Measurements from ENCODE around the gene EPB41L4A.

EPB41L4A gene

GRCh38 chr5:112289465-112289864 lies 129.6 kb downstream of the EPB41L4A start:
- no peaks in the 10 kb centered on the region for H3K4me1 ChIP-seq (ENCODE audit: control insufficient read depth, insufficient read depth, low read length)
- H3K9me3 ChIP-seq (ENCODE audit: control insufficient read depth, insufficient read depth, low read depth, low read length), result no peaks in the 10 kb centered on the region
- no peak overlapping the region for H3K27ac ChIP-seq (ENCODE audit: extremely low read depth, low read depth, low read length)
- TF ChIP-seq SP2 (tag by site-specific recombination; IDR thresholded peaks at IDR 0.05), result no peak
- TF ChIP-seq, protein P1, sequence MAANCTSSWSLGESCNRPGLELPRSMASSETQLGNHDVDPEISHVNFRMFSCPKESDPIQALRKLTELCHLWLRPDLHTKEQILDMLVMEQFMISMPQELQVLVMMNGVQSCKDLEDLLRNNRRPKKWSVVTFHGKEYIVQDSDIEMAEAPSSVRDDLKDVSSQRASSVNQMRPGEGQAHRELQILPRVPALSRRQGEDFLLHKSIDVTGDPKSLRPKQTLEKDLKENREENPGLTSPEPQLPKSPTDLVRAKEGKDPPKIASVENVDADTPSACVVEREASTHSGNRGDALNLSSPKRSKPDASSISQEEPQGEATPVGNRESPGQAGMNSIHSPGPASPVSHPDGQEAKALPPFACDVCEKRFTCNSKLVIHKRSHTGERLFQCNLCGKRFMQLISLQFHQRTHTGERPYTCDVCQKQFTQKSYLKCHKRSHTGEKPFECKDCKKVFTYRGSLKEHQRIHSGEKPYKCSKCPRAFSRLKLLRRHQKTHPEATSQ (tag by site-specific recombination; IDR thresholded peaks at IDR 0.05), result no peak
- TF ChIP-seq ZNF169 (tag by site-specific recombination; IDR thresholded peaks at IDR 0.05), result no peak
- no peak for TF ChIP-seq ZNF433 (tag by site-specific recombination; IDR thresholded peaks at IDR 0.05; ENCODE audit: low read depth)
- TF ChIP-seq ZNF341 (tag by site-specific recombination; IDR thresholded peaks at IDR 0.05; ENCODE audit: low read depth), result no peak
- TF ChIP-seq ZNF37A (tag by site-specific recombination; IDR thresholded peaks at IDR 0.05), result no peak
- no peak for TF ChIP-seq ZBTB1 (tag by site-specific recombination; IDR thresholded peaks at IDR 0.05)
- no peak for TF ChIP-seq ZFHX2 (tag by site-specific recombination; conservative IDR thresholded peaks at IDR 0.05)
- no peak for TF ChIP-seq ZNF677 (tag by site-specific recombination; IDR thresholded peaks at IDR 0.05)
- no peak for TF ChIP-seq ZNF692 (tag by site-specific recombination; IDR thresholded peaks at IDR 0.05)
- no peak for TF ChIP-seq ZNF596 (tag by site-specific recombination; IDR thresholded peaks at IDR 0.05)
- TF ChIP-seq, protein P2, sequence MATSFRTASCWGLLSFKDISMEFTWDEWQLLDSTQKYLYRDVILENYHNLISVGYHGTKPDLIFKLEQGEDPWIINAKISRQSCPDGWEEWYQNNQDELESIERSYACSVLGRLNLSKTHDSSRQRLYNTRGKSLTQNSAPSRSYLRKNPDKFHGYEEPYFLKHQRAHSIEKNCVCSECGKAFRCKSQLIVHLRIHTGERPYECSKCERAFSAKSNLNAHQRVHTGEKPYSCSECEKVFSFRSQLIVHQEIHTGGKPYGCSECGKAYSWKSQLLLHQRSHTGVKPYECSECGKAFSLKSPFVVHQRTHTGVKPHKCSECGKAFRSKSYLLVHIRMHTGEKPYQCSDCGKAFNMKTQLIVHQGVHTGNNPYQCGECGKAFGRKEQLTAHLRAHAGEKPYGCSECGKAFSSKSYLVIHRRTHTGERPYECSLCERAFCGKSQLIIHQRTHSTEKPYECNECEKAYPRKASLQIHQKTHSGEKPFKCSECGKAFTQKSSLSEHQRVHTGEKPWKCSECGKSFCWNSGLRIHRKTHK (tag by site-specific recombination; IDR thresholded peaks at IDR 0.05), result no peak
- no peak for TF ChIP-seq ZNF510 (tag by site-specific recombination; IDR thresholded peaks at IDR 0.05; ENCODE audit: insufficient replicate concordance)
- TF ChIP-seq ZNF223 (tag by site-specific recombination; IDR thresholded peaks at IDR 0.05), result no peak
- CTCF ChIA-PET, result no interaction called here
- H3K36me3 ChIP-seq (ENCODE audit: control insufficient read depth in 2 of 2, insufficient read depth in 1 of 2, low read length in 2 of 2), result no peaks in the 10 kb centered on the region
- no peak overlapping the region for H3K4me3 ChIP-seq (ENCODE audit: low read depth, low read length)
- POLR2A ChIA-PET, result no interaction called here

GRCh38 chr5:112283943-112284929 lies 134.8 kb downstream of the EPB41L4A start:
- Histone ChIP-seq H3K27ac (ENCODE audit: extremely low read depth, low read depth, low read length) (no peak overlapping the region), H3K36me3 (ENCODE audit: control insufficient read depth in 2 of 2, insufficient read depth in 1 of 2, low read length in 2 of 2) (no peaks in the 10 kb centered on the region), H3K9me3 (ENCODE audit: control insufficient read depth, insufficient read depth, low read depth, low read length) (no peaks in the 10 kb centered on the region), H3K4me1 (ENCODE audit: control insufficient read depth, insufficient read depth, low read length) (no peaks in the 10 kb centered on the region), H3K4me3 (ENCODE audit: low read depth, low read length) (no peak overlapping the region)
- CTCF ChIA-PET, result interaction anchor here (0.6 kb wide), 1 partner anchor 31 kb away, joined by 3 read pairs; no protein-coding TSS in a partner anchor
- POLR2A ChIA-PET, result no interaction called here
- TF ChIP-seq OVOL3 (tag by site-specific recombination; IDR thresholded peaks at IDR 0.05) (no peak), ZNF157 (tag by site-specific recombination; IDR thresholded peaks at IDR 0.05) (no peak), ZNF488 (tag by site-specific recombination; IDR thresholded peaks at IDR 0.05) (no peak), CTCF (tag by site-specific recombination; IDR thresholded peaks at IDR 0.05) (no peak), MZF1 (tag by site-specific recombination; IDR thresholded peaks at IDR 0.05; ENCODE audit: borderline replicate concordance) (no peak), TRIM28 (IDR thresholded peaks at IDR 0.05; ENCODE audit: borderline replicate concordance, low read length) (no peak), ZNF391 (tag by site-specific recombination; IDR thresholded peaks at IDR 0.05; ENCODE audit: borderline replicate concordance, low read depth) (no peak), ZNF654 (tag by site-specific recombination; IDR thresholded peaks at IDR 0.05; ENCODE audit: low read depth) (no peak), ZFP41 (tag by site-specific recombination; IDR thresholded peaks at IDR 0.05; ENCODE audit: borderline replicate concordance) (no peak), ZNF292 (tag by site-specific recombination; IDR thresholded peaks at IDR 0.05; ENCODE audit: borderline replicate concordance, low read depth) (no peak), ZNF175 (tag by site-specific recombination; IDR thresholded peaks at IDR 0.05) (no peak)

All from HEK293 (cell line).